ENCODE measurements around the gene WSB1.
A peak's percentile ranks its signal among the peaks of the same experiment; 100 is the strongest.

WSB1 gene

DNA sequence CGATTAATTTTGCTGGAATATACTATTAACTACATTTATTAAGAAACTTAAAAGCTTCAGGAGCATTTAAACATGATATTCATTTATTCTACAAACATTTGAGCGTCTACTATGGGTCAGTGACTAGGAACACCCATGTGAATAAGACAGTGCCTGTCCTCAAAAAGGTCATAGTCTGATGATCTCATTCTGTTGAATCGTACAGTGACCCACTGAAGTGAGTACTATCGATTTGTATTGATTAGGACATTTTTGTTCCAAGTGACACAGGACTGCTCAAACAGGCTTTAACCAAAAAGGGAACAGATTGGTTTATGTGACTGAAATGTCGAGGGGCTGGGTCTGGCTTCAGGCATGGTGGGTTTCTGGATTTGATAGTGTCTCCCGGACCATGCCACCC, 68.6 kb downstream of the WSB1 start:
- Histone ChIP-seq H3K4me1 (ENCODE audit: control insufficient read depth, insufficient read depth, low read length) (peaks cover 20% of the 10 kb centered on the region), H3K27me3 (ENCODE audit: control insufficient read depth, insufficient read depth, low read length) (no peaks in the 10 kb centered on the region), H3K4me3 (ENCODE audit: low read length) (no peak overlapping the region), H3K36me3 (ENCODE audit: control insufficient read depth, insufficient read depth, low read length) (no peaks in the 10 kb centered on the region), H3K27ac (ENCODE audit: low read depth, low read length) (no peak overlapping the region), H3K9ac (ENCODE audit: low read length) (no peak overlapping the region)

DNA sequence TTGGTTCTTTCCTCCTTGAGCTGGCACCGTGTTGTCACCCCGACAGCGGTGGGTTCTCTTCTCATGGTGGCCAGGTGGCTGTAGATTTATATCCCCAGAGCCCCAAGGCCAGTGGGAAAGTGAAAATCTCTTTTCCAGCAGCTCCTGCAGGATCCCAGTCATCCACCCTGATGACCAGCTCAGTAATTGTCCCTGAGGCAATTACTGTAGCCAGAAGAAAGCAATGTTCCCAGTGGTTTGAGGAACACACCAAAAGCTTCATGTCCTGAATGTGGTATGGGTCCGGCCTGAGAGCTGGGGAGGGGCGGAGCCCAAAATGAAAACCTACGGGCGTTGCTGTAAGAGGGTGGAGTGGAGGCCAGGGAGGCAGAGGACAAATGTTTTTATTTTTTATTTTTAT, 69.0 kb downstream of the WSB1 start:
- Histone ChIP-seq H3K36me3 (ENCODE audit: control insufficient read depth, insufficient read depth, low read length) (no peaks in the 10 kb centered on the region), H3K27ac (ENCODE audit: low read depth, low read length) (no peak overlapping the region), H3K27me3 (ENCODE audit: control insufficient read depth, insufficient read depth, low read length) (no peaks in the 10 kb centered on the region), H3K9ac (ENCODE audit: low read length) (no peak overlapping the region), H3K4me1 (ENCODE audit: control insufficient read depth, insufficient read depth, low read length) (peaks cover 24% of the 10 kb centered on the region), H3K4me3 (ENCODE audit: low read length) (no peak overlapping the region)

DNA sequence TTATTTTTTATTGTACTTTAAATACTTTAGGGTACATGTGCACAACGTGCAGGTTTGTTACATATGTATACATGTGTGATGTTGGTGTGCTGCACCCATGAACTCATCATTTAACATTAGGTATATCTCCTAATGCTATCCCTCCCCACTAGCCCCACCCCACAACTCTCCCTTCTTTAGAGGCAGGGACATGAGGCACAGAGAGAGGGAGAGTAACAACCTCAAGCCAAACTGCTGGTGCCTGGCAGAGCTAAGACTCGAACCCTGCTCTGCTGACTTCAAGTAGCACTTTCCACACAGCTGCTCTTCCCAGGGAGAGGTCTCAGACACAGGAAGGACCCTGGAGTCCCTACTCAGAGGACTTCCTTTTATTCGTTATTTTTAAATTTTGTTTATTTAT, 69.4 kb downstream of the WSB1 start:
- Histone ChIP-seq H3K27me3 (ENCODE audit: control insufficient read depth, insufficient read depth, low read length) (no peaks in the 10 kb centered on the region), H3K4me3 (ENCODE audit: low read length) (no peak overlapping the region), H3K27ac (ENCODE audit: low read depth, low read length) (peak overlapping the region; percentile 73), H3K9ac (ENCODE audit: low read length) (no peak overlapping the region), H3K36me3 (ENCODE audit: control insufficient read depth, insufficient read depth, low read length) (no peaks in the 10 kb centered on the region), H3K4me1 (ENCODE audit: control insufficient read depth, insufficient read depth, low read length) (peaks cover 25% of the 10 kb centered on the region)
